Central memory CD8-positive, alpha-beta T cell (primary cell): ENCODE results near the gene PRKCSH.

Experiments used
- ATAC-seq: fragments of 150-1000 bp; cut with Tn5 transposase; replicated peaks from 2 replicates; pipeline ENCODE4 v1.10.0; 2022; ENCODE audit warnings: mild to moderate bottlenecking, moderate FRiP score, moderate number of reproducible peaks; ENCODE audit not compliant: poor library complexity, severe bottlenecking; ENCODE audit errors: extremely low read depth
- DNase-seq, 2 donors: peaks; one replicate each; pipeline ENCODE4 v3.0.0; 2021; ENCODE audit warnings: low spot score in 2 of 2
- H3K27ac Mint-ChIP-seq: one replicate; pipeline ENCODE4 v1.8.0; 2022; ENCODE audit warnings: low read depth, mild to moderate bottlenecking, moderate library complexity, mixed read lengths
- H3K27me3 Mint-ChIP-seq: one replicate; pipeline ENCODE4 v1.8.0; 2022; ENCODE audit warnings: mixed read lengths
- H3K36me3 Mint-ChIP-seq: one replicate; pipeline ENCODE4 v1.8.0; 2022; ENCODE audit warnings: mild to moderate bottlenecking, moderate library complexity, mixed read lengths; ENCODE audit not compliant: insufficient read depth
- H3K4me1 Mint-ChIP-seq: one replicate; pipeline ENCODE4 v1.8.0; 2022; ENCODE audit warnings: mixed read lengths
- H3K4me3 Mint-ChIP-seq: one replicate; pipeline ENCODE4 v1.8.0; 2022; ENCODE audit warnings: mild to moderate bottlenecking, moderate library complexity, mixed read lengths
- H3K9me3 Mint-ChIP-seq: one replicate; pipeline ENCODE4 v1.8.0; 2022; ENCODE audit warnings: mixed read lengths

PRKCSH gene

GRCh38 chr19:11478167-11479089, 43.0 kb downstream of the PRKCSH start:
- DNase-seq (no peak), ATAC-seq (no peak)
- peak overlapping the region; percentile 67 for H3K27ac Mint-ChIP-seq
- H3K27me3 Mint-ChIP-seq = peaks cover 32% of the 10 kb centered on the region
- H3K36me3 Mint-ChIP-seq = peaks cover 15% of the 10 kb centered on the region
- H3K9me3 Mint-ChIP-seq = no peaks in the 10 kb centered on the region
- H3K4me1 Mint-ChIP-seq = peaks cover 22% of the 10 kb centered on the region
- no peak overlapping the region for H3K4me3 Mint-ChIP-seq

DNA sequence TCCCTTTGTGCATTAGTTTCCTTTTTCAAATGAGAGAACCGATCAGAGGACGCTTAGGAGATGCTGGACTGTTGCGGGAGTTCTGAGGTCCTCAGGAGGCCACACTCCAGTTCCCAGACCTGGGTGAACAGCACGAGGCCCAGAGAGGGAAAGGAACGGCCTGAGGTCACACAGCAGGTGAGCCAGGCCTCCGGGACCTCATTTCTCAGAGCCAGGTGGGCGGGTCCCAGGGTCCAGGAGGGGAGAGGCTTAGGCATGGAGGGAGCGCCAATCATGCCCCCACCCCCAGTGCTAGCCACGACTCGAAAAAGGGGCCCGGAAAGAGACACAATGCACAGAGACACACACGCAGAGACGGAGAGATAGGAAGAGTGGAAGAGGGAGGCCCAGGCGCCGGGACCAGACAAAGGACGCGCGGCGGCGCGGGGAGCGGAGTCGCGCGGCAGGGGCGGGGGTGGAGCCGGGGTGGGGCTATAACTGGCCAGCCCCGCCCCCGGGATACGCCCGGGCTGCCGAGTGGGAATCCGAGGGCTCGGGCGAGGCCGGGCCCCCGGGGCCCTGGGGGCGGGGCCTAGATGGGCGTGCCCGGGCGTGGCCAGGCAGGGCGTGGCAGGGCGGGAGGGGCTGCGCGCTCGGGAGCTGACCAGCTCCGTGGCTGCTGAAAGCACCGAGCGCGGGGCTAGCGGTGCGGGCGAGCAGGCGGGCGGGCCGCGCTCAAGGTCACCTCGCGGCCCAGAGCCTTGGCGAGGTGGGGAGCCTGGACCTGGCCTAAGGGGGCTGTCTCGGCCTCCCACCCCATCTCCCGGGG, 43.9 kb downstream of the PRKCSH start:
- DNase-seq (no peak), ATAC-seq (no peak)
- peak overlapping the region; percentile 67 for H3K27ac Mint-ChIP-seq
- no peaks in the 10 kb centered on the region for H3K9me3 Mint-ChIP-seq
- H3K27me3 Mint-ChIP-seq = peaks cover 32% of the 10 kb centered on the region
- peaks cover 22% of the 10 kb centered on the region for H3K4me1 Mint-ChIP-seq
- peak overlapping the region; percentile 48 for H3K4me3 Mint-ChIP-seq
- H3K36me3 Mint-ChIP-seq = peaks cover 15% of the 10 kb centered on the region

- Mint-ChIP-seq H3K27ac (no peak overlapping the region), H3K4me1 (peaks cover 22% of the 10 kb centered on the region), H3K27me3 (peaks cover 32% of the 10 kb centered on the region), H3K36me3 (peaks cover 15% of the 10 kb centered on the region), H3K4me3 (no peak overlapping the region), H3K9me3 (no peaks in the 10 kb centered on the region)
- ATAC-seq = no peak
- DNase-seq = no peak
These were observed 44.7 kb downstream of the PRKCSH start for GRCh38 chr19:11479898-11480714.

- H3K4me1 Mint-ChIP-seq = peaks cover 22% of the 10 kb centered on the region
- H3K36me3 Mint-ChIP-seq = peaks cover 16% of the 10 kb centered on the region
- ATAC-seq (no peak), DNase-seq (no peak)
- peak within 1 kb of the TSS; percentile 69 for H3K4me3 Mint-ChIP-seq
- H3K27me3 Mint-ChIP-seq = peaks cover 32% of the 10 kb centered on the region
- H3K27ac Mint-ChIP-seq = peak within 1 kb of the TSS; percentile 4
- no peaks in the 10 kb centered on the region for H3K9me3 Mint-ChIP-seq
These were observed 45.5 kb downstream of the PRKCSH start, which contains the start of gene ELAVL3 for GRCh38 chr19:11480715-11481533. ELAVL3 (minus strand) TSS chr19:11481046; CDS start chr19:11480608, 438 bp downstream.

- Mint-ChIP-seq H3K36me3 (peaks cover 16% of the 10 kb centered on the region), H3K27me3 (peaks cover 32% of the 10 kb centered on the region), H3K27ac (peak overlapping the region; percentile 4), H3K4me1 (peaks cover 22% of the 10 kb centered on the region), H3K4me3 (peak overlapping the region; percentile 69), H3K9me3 (no peaks in the 10 kb centered on the region)
- peak; percentile 56 for ATAC-seq
- no peak for DNase-seq
These were observed 46.3 kb downstream of the PRKCSH start for GRCh38 chr19:11481534-11482383.

- Mint-ChIP-seq H3K27ac (peak overlapping the region; percentile 4), H3K9me3 (no peaks in the 10 kb centered on the region), H3K27me3 (peaks cover 32% of the 10 kb centered on the region), H3K36me3 (peaks cover 16% of the 10 kb centered on the region), H3K4me1 (peaks cover 22% of the 10 kb centered on the region), H3K4me3 (peak overlapping the region; percentile 69)
- DNase-seq (peak; percentile 74 to 84), ATAC-seq (peak; percentile 96)
These were observed 47.1 kb downstream of the PRKCSH start for GRCh38 chr19:11482384-11483050.

DNA sequence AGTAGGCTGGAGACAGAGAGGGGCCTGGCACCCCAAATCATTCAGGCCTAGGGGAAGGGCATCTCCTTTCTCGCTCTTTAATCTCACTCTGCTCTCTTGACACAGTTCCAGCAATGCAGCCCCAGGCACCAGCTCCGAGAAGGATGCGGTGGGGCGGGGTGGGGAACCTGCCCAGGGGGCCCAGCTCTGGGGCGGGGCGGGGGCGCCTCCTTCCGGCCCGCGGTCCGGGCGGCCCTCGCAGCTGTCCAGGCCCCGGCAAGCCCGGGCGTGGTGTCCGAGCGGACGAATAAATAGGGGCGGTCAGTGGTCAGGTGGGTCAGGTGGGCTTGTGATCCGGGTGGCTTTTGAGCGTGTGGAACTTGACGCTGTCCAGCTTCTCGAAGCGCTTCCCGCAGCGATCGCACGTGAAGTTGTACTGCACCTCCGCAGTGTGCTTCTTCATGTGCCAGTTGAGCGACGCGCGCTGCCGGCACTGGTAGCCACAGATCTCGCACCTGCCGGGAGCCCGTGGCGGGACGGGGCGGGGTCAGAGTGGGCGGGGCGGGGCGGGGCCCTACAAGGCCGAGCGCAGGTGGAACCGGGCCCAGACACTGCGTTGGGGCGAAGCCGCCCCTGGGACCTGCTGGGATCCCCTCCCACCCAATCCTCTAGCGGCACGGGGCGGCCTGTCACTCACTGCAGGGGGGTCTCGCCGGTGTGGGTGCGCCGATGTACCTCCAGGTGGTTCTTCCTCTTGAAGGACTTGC, 48.1 kb downstream of the PRKCSH start:
- ATAC-seq = no peak
- Mint-ChIP-seq H3K27ac (no peak overlapping the region), H3K36me3 (peaks cover 16% of the 10 kb centered on the region), H3K4me3 (no peak overlapping the region), H3K27me3 (peaks cover 30% of the 10 kb centered on the region), H3K4me1 (peaks cover 22% of the 10 kb centered on the region), H3K9me3 (no peaks in the 10 kb centered on the region)
- no peak for DNase-seq

GRCh38 chr19:11485245-11485837, 49.9 kb downstream of the PRKCSH start:
- ATAC-seq = no peak
- DNase-seq = no peak
- Mint-ChIP-seq H3K36me3 (peaks cover 18% of the 10 kb centered on the region), H3K27me3 (peaks cover 20% of the 10 kb centered on the region), H3K4me1 (peaks cover 22% of the 10 kb centered on the region), H3K4me3 (no peak overlapping the region), H3K9me3 (no peaks in the 10 kb centered on the region), H3K27ac (no peak overlapping the region)

DNA sequence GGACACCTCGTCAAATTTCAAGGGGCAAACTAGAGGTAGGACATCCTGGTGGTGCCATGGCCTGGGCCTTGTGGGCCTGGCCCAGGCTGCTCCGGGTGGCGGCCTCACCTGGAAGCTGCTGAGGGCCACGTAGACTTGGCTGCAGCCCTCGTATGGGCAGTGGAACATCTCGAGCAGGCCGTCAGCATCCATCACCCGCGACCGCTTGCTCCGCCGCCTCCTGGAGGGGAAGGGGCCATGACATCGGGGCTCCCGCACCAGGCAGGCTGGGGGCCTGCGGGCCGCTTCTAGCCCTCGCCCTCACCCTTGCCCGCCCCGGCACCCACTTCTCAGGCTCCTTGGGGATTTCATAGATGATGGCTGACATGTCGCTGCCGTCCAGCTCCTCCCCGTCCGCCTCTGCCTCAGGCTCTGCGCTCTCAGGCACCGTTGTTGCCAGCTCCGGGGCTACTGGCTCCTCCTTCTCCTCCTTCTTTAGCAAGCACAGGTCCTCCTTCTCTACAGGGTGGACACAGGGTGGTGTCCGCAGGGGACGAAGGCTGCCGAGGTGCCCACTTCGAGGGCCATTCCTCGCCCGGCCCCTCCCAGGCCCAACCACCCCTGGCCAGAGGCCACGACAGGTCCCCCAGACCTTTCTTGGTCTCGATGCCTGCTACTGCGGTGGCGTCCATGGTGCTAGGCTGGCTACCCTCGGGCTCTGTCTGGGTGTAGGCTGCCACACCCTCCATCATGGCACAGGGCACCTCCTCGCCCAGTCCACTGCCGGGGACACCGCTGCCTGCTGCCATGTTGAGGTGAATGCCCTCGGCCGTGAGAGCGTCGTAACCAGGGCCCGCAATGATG, 51.4 kb downstream of the PRKCSH start:
- Mint-ChIP-seq H3K4me1 (peaks cover 13% of the 10 kb centered on the region), H3K27ac (no peak overlapping the region), H3K9me3 (no peaks in the 10 kb centered on the region), H3K27me3 (peaks cover 10% of the 10 kb centered on the region), H3K36me3 (peaks cover 13% of the 10 kb centered on the region), H3K4me3 (no peak overlapping the region)
- DNase-seq (no peak), ATAC-seq (no peak)
